ENCODE measurements around the gene AMN.

The AMN gene

DNA sequence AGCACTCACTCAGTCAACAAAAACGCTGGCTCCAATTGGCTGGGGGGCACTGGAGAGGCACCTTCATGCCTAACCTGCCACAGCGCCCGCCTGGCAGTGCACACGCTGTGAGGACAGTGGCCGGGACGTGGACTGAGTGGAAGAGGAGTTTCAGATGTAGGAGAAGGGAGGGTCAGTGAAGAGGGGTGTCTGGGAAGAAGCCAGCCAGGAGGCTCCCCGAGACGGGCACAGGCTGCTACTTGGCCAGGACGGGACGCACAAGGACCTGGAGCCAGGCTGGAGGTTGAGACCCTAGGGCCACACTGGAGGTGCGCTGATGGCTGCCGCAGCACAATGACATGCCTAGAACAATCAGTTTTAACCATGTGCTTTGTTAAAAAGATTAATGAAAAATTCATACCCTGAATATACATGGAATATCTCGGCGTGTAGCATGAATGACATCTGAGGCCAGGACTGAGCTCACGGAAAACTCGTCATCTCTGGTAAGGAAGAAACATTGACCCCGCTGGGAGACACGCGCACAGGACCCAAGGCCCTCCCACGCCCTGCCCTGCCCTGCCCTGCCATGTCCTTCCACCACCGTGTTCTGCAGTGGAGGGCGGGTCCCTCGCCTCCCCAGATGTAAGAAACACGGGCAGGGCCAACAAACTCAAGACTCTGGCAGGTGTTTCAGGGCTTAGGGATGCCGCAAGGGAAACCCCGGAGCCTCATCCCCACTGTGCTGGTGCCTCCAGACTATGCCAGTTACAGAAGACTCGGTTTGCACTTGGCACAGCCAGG, 25.0 kb downstream of the AMN start:
- DNase-seq: no peak

DNA sequence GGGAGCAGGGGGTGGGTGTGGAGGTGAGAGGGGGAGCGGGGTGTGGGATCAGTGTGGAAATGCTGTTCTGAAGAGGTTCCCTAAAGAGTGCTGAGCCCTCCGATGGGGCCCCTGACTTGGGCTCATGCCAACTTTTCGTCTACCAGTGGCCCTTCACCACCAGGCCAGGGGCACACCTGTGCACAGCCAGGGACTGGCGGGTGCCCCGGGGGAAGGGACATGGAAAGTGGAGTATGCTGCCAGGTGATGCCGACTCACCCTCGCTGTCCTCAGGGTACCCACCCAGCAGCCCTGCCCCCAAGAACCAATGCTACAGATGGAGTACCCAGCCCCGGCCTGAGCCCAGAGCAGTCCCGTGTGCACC, 26.2 kb downstream of the AMN start:
- DNase-seq: no peak

DNA sequence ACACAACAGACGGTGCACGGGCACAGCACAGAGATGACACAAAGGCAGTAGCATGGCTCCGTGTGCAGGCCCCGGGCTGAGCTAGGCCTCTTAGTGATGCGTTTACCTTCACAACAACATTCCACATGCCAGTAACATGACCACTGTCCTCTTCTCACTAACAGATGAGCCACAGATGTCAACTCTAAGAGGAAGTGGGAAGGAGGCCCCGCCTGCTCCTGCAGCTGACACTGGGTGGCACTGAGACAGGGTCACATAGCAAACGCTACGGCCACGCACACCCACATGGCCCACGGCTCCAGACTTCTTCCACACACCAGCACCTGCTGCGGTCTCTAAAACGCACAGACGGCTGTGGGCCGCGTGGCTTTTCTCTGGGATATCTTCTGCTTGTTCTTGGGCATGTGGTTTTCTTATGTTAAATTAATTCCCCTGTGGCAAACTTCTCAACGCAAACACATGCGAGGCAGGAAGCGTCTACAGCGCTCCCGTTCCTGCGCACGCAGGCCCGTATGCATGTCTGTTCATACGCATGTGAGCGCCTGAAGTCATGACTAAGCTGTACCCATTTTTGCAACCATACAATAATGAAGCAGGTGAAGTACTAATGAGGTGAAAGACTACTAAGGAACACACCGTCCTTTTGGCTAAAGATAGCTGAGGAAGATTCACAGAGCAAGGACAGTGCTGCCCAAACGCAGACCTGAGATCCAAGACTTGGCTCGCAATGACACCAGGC, 26.8 kb downstream of the AMN start:
- DNase-seq: peak; percentile 51

DNA sequence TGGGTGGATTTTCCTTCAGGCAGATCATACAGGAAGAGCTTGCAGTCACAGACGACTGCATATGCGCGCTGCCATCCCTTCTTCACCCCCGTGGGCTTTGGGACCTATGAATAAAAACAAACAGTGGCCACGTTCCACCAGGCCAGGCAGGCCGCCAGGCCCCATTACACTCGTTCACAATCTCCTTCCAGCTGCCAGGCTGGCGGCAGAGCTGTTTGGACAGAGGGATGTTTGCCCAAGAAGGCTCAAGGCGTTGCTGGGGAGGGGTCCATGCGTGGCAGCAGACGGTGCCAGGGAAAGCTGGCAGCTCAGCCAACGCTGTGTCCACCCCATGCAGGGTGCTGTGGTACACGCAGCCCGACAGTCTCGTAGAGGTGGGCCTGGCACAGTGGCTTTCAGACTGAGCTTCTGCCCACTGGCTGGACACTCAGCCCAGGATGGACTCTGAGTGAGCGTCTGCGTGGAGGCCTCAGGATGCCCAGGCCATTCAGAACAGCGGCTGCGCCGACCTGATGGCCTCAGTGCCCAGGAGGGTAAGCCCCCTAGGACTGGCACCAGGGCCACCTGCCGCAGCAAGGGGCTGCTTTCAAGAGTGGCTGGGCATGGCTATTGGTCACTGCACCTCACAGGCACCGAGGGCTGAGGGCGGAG, 27.5 kb downstream of the AMN start:
- no peak for DNase-seq

DNA sequence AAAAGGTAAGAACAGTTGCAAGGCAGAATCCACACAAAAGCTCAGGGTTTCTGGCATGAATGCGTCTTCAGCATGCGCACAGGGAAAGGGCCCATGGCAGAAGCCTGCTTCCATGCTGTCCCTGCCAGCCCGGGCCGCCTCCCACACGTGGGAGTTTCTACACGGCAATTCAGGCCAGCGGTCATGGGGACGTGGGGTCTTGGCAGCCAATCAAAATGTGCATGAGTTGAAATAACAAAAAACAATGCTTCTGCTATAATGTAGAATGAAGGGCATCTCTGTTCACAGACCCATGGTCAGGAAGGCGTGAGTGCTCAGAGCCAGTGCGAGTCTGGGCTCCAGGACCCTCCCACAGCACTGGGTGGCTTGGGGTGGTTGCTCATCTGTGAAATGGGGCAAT, 28.6 kb downstream of the AMN start:
- DNase-seq: no peak

DNA sequence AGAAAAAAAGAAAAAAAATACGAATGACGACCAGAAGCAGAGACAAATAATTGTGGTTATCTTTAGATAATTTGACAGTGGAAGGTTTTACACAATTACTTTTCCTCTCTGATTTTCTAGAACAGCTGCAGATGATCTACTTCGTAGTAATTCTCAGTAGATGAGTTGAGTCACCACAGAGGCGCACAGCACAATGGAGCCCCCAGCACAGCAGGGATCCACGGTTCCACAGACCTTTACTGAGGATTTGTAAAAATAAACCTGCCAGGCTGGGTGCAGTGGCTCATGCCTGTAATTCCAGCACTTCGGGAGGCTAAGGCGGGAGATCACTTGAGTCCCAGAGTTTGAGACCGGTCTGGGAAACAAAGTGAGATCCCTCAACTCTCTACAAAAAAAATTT, 29.3 kb downstream of the AMN start:
- DNase-seq: no peak

DNA sequence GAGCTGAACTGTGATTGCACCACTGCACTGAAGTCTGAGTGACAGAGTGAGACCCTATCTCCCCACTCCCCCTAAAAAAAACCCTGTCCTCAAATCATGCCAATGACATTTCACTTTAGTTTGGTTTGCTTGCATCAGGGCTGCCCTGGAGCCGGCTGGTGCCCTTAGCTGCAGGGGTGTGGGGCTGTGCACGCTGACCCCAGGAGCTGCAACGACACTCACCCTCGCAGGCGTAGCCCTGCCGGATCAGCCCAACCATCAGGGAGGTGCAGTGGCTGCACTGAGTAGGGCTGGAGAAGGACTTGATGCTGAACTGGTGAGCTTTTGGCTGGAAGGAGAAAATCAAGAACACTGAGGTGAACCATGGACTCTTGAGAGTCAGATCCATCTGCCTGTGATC, 29.8 kb downstream of the AMN start:
- DNase-seq: no peak

DNA sequence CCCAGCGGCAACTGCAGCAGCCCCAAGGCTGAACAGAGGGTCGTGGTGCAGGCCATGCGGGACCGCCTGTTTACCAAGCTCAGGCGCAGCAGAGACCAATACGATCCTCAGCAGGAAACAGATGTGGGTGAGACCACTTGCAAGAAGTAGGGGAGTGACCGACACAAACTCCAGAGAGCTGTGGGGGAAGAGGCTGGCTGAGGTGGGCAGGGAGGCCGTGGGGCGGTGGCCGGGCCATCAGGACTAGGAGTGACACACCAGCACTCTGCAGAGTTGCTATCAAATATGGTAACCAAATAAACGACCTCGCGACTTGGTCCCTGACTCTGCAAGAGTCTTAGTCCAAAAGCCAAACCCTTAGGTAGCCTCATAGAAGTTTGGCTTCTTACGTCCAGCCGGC, 30.6 kb downstream of the AMN start:
- DNase-seq: no peak

DNA sequence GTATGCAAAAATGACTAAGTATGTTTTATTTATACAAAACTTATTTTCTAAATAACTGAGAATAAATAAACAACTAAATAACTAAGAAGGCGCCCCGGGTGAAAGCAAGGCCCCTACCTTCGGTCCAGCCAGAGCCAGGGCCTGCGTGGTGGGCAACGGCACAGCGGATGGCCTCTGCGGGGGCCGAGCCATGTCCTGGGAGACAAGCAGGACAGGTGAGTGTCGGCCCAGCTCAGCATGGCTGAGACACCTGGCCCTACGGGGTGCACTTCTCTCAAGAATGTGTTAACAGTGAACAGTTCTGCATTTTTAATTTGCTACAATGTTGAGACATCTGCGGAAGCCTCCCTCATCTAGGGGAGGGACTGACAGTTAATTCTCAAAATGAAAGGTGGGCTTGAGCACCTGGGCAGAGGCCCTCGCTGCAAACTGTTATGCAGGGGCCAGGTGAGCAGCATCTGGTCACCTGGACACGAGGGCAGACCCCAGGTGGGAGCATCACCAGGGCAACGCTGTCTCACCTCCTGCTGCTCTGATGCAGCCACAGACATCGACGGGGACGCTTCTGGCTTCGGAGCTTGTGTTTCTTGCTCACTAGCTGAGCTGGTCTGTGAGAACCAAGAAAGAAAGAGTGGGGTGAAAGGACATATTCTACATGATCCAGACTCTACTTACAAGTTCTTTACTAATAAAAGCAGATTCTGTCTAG, 31.8 kb downstream of the AMN start:
- DNase-seq: no peak

DNA sequence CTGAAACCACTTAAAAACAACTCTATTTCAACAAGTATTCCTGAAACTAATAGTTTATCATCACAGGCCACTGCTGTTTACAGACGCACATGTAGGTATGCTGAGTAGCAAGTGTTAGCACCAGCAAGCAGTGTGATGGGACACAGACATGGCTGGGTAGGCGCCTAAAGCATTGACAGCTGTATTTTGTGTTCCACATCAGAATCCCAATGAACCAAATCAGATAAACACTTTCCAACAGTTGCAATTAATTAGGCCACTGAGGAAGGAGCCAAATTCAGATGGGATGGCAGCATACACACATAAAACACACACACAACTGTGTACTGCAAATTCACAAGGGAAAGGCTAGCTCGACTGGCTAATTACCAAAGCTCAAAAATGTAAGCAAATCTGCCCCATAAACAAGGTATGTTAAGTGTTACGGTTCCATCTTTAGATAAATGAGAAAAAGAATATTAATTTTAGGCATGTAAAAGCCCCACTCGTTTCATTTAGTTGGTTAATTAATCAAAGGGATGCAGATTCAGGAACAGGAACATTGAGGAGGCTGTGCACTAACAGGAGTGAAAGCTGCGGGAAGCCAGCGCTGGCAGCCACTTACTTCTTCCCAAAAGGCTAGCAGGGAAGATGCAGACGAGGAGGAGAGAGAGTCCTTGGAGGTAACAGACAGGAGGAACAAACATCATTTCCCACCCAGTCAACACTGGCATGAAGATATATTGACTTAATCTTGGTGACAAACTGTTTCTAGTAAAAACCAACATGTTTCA, 33.4 kb downstream of the AMN start:
- DNase-seq: no peak

DNA sequence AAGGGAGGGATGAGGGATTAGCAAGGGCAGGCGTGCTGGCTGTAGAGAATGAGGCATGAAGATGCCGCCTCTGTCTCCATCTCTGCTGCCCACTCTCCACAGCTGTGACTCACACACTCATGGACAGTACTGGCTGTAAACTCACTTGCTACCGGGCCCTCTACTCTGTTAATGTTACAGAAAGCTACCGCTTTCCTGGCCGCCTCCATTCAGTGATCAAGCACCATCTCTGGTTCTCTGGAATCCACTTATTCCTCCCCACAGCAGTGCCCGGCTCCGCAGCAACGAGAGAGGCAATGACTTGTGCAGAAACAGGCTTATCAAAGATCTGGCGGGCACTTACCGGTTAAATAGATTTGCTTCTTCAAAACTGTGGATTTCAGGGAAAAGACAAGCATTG, 34.8 kb downstream of the AMN start:
- DNase-seq: no peak

DNA sequence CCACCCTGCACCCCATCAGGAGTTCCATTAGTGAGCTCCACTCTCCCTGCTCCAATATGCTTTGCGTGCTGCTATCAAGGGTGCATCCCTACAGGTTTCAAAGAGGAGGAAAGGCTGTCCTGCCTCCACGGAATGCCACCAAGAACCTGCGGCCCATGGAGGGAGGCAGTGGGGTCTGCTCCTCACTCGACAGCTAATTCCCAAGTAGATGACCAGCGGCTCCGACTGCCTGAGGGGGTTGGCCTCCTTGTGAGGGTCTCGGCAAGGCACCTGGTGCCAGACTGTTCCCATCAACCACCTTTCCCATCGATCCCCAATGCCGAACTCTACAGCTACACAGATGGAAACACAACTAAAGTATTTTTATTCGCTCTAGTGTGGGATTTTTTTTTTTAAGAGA, 36.0 kb downstream of the AMN start:
- no peak for DNase-seq

DNA sequence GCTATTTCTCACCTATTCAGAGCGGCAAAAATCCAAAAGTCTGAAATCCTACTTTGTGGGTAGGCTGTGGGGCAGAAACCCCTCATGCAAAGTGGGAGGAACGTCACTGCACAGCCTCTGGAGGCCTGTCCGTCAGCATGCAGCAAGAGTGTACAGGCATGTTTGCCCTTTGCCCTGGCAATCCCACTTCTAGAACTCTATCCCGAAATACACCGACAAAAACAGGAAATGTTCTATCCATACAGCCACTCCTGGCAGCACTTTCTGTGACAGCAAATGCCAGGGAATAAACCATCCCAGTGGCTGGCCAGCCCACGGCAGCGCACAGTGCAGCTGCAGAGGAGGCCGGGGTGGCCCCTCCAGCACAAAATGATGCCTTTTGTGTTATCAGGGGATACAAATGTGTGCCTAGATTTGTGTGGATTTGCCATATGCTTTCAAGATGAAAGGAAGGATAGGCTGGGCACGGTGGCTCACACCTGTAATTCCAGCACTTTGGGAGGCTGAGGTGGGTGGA, 39.7 kb downstream of the AMN start:
- DNase-seq: no peak

DNA sequence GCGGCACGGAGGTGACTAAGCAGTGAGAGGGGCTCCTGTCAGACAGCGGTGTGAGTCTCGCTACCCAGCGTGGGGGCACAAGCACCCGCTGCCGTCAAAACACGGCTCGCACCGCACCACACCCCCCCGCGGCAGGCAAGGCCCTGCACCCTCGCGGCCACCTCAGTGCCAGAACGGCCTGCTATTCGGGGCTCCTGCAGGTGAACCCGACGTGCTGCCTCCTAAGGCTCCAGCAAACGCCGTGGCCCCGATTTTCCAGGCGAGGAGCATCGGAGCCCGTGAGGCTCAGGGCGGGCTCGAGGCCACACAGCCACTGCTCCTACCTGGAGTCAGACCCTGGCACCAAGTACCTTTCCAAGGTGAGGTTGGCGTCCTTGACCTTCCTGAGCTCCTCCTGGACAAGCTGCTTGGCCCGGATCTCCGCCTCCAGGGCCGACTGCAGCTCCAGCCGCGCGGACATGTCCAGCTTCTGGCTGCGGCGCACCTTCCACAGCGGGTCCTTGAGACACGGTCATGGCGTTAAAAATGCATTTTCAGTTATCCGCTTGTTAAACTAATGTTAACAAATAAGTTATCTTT, 41.8 kb downstream of the AMN start:
- DNase-seq: no peak

DNA sequence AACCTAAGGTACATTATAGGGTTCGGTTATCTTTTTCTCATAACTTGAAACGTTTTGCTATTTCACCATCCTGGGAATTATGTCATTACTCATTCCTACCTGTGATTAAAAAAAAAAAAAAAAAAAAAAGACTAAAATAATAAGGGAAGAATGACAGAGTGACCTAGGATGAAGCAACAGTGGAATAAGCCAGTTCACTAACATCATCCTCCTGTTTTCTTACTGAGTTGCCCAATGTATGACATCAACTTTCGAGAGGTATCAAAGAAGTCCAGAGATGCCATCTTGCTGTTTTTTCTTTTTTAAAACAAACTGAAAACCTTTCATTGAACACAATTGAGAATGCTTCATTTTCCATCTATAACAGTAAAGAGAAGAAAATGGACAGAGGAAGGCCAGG, 42.8 kb downstream of the AMN start:
- DNase-seq: peak; percentile 77

DNA sequence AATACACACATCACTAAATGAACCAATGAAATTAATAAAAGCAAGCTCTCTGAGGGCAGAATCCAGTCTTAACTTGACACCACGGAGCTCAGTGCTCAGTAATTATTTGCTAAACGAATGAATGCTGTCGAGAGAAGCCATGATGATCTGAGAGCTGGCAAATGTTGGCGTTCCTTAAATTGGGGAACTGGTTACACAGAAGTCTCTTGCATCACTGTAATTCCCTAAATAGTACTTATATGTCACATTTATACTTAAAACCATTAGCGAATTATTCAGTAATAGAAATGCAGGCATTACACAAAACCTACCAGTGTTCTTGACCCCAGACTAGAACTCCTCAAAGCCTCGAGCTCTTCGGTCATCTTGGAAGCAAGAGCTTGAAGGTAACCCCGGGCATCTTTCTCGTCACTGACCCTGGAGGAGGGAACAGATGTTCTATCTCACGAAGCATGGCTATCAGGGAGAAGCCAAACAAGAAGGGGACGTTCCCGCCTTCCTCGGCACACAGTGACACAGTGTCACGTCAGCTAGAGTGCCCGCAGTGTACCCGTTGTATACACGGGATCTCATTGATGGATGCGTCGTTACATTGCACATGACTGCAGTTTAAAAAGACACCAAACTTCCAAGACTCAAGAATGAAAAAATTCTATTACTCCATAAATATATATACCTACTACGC, 43.6 kb downstream of the AMN start:
- peak; percentile 71 for DNase-seq

DNA sequence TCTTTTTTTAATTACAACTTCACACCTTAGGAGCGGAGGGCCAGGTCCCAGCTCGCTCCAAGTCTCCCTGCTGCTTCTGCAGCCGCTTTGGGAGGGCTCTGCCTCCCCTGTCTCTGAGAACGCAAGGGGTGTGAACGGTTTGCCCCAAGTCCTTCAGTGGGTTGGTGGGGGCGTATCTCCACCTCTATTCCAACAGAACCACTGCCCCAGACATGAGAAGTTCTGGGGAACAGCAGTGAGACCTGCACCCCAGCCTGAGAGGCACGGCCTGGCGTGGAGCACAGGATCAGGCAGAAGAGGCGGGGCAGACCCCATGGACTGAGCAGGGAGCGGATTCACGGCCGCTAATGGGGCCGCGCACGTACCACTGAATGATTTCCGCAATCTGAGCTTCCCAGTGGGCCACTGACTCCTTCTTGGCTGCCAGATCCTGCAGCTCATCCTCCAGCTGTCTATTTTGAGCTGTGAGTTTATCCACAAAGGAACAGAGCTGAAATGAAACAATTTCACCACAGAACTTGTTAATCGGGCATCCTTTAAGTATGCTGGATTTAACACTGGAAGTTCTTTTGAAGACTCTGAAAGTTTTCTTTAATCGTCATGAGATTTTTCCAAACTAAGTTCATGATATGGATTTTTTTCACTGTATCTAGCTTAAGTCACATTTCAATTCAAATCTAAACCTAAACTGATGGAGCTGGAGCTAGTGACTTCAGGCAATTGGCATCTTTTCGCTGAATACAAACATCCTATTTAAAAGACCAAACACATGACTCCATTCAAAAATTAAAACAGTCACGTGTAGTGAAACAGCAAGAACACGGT, 44.4 kb downstream of the AMN start:
- no peak for DNase-seq

DNA sequence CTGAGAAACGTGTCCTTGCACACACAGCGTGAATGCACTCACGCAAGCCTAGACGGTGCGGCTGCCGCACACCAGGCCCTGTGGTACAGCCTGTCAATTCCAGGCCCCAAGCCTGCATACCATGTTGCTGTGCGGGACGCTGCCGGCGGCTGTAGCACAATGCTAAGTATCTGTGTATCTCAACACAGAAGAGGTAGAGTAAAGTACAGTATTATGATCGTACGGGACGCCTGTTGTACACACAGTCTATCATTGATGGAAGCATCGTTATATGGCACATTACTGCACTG, 45.0 kb downstream of the AMN start:
- no peak for DNase-seq

DNA sequence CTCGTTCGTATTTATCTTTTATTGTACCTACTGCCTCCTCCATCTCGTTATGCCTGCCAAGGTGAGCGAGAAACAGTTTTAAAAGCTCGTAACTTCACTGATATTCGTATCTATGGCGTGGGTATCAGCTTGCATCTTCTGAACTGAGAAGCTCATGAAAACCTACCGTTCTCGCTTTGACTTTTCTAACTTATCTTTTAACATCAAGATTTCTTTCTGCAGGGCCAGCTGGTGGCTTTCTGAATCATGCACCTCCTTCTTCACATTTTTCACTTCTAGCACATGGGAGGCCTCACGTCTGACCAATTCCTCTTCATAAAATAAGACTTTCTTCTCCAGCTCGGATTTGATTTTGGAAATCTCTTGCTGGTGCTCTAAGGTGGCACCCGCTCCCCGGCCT, 45.8 kb downstream of the AMN start:
- no peak for DNase-seq

DNA sequence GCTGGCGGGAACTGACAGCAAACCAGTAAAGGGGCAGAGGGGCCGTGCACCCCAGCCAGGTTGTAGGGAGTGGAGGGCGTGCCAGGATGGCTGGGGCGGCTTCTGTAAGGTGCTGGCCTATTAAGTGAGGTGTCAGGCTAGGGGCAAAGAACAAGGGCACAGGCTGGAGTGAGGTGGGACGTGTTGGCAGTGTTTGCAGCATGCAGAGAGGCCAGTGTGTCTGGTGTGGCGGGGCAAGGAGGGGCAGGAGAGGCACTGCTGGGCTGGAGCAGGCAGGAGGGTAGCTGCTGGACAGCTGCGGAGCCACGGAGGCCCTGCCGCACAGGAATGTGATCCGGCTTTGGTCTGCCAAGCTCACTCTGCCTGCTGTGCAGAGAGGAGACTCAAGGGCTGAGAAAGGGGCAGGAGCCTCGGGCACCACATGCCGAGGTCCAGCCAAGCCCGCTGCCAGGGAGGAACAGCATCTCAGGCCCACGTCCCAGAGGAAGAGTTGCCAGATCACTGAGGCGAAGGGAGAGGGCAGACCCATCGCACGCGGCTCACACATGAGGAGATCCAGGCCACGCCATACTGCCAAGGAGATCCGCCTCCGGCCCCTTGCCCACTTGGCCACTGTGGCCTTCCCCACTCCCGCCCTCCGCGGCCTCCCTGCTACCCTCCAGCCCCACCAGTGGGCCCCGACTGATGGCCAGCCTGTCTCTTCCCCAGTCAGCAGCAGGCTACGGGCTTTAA, 46.8 kb downstream of the AMN start:
- DNase-seq: no peak
